Activated CD8-positive, alpha-beta T cell treated with anti-CD3 and anti-CD28 coated beads, Interleukin-2, amount 10 ng/mL, durations not matched to agents 7 days and 5 days (primary cell): ENCODE measurements around the gene MRPS34. TPM values are rescaled to one million over a fixed set of nuclear protein-coding genes. Genes with fewer than 3 reads are reported as not detected.
A peak's percentile ranks its signal among the peaks of the same experiment; 100 is the strongest.
"Not testable (repeated sequence)": the region's sequence is repeated elsewhere in the genome, so short reads cannot be mapped to it uniquely, and the experiment has no call there.

Experiments
- ATAC-seq: fragments of 150-1000 bp; cut with Tn5 transposase; one replicate; pipeline ENCODE4 v1.10.0; 2021; ENCODE audit warnings: moderate library complexity
- CTCF ChIA-PET: fragments of 350-600 bp; sonication (Branson Sonifier 250); formaldehyde crosslinking; loops from one replicate; lab custom pipeline; 2021; ENCODE audit warnings: antibody characterized with exemption; lab: Charles Lee
- POLR2A ChIA-PET: fragments of 350-600 bp; sonication (Branson Sonifier 250); formaldehyde crosslinking; loops from one replicate; lab custom pipeline; 2021; ENCODE audit warnings: antibody characterized with exemption; lab: Charles Lee
- DNase-seq: peaks from one replicate; pipeline ENCODE4 v3.0.0-alpha.2; 2020
- H3K27ac Mint-ChIP-seq: one replicate; pipeline ENCODE4 v1.8.0; 2021; ENCODE audit warnings: mild to moderate bottlenecking, mixed read lengths
- H3K27me3 Mint-ChIP-seq: one replicate; pipeline ENCODE4 v1.8.0; 2021; ENCODE audit warnings: low read depth, mixed read lengths
- H3K36me3 Mint-ChIP-seq: one replicate; pipeline ENCODE4 v1.8.0; 2021; ENCODE audit warnings: low read depth, mixed read lengths
- H3K4me1 Mint-ChIP-seq: one replicate; pipeline ENCODE4 v1.8.0; 2021; ENCODE audit warnings: low read depth, mixed read lengths
- H3K4me3 Mint-ChIP-seq: one replicate; pipeline ENCODE4 v1.8.0; 2021; ENCODE audit warnings: mild to moderate bottlenecking, mixed read lengths
- H3K9me3 Mint-ChIP-seq: one replicate; pipeline ENCODE4 v1.8.0; 2022; ENCODE audit warnings: mixed read lengths; ENCODE audit not compliant: insufficient read depth
- total RNA-seq, 2 experiments: library from RNA; stranded (reverse); gene quantifications; one replicate each; pipeline ENCODE4 v1.2.3, GENCODE V29; 2021

The MRPS34 gene
- total RNA-seq, 2 experiments from 2014 or later: 126 to 135 TPM

DNA sequence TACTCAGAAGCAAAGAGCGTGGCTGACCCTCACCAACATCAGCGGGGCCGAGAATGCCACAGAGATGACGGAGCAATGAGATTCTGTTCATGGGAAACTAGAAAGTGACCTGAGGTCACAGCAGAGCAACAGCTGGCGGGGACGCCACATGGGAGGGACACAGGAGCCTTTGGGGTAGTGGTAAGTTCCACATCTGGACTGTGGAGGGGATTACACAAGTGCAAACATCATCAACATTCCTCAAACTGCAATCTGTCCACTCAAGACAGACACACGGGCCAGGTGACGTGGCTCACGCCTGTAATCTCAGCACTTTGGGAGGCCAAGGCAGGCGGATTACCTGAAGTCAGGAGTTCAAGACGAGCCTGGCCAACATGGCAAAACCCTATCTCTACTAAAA, 42.5 kb upstream of the MRPS34 start:
- Mint-ChIP-seq H3K27ac (no peak overlapping the region), H3K9me3 (no peaks in the 10 kb centered on the region), H3K4me3 (no peak overlapping the region), H3K4me1 (peaks cover 5% of the 10 kb centered on the region), H3K36me3 (peaks cover 24% of the 10 kb centered on the region), H3K27me3 (no peaks in the 10 kb centered on the region)
- no peak for ATAC-seq
- no peak for DNase-seq
- POLR2A ChIA-PET: no interaction called here
- CTCF ChIA-PET: no interaction called here

DNA sequence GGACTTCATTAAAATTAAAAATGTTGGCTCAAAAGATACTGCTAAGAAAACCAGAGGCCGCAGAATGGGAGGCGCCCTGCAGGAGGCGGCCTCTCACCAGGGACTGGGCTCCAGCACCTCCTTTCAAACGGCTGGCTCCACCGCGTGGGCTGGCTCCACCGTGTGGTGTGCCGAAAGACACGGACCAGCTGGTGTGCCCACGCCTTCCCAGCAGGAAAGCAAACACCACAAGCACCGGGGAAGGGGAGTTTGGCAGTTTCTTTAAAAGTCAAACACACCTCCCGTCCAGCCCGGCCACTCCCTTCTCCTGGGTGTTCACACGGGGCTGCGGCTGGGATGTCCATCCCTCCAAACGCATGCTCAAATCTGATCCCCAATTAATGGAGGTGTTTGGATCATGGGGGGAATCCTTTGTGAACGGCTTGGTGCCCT, 39.8 kb upstream of the MRPS34 start:
- no peaks in the 10 kb centered on the region for H3K27me3 Mint-ChIP-seq
- ChIA-PET POLR2A (no interaction called here), CTCF (interaction anchor here (1.2 to 2.0 kb wide), 4 partner anchors 11 to 115 kb away, joined by 3 to 7 read pairs (median 4); partner anchors contain the start of genes NUBP2 and SPSB3)
- peaks cover 26% of the 10 kb centered on the region for H3K36me3 Mint-ChIP-seq
- no peak overlapping the region for H3K4me3 Mint-ChIP-seq
- peaks cover 5% of the 10 kb centered on the region for H3K4me1 Mint-ChIP-seq
- ATAC-seq: peak; percentile 78
- peak overlapping the region; percentile 50 for H3K27ac Mint-ChIP-seq
- peak; percentile 61 for DNase-seq
- no peaks in the 10 kb centered on the region for H3K9me3 Mint-ChIP-seq

DNA sequence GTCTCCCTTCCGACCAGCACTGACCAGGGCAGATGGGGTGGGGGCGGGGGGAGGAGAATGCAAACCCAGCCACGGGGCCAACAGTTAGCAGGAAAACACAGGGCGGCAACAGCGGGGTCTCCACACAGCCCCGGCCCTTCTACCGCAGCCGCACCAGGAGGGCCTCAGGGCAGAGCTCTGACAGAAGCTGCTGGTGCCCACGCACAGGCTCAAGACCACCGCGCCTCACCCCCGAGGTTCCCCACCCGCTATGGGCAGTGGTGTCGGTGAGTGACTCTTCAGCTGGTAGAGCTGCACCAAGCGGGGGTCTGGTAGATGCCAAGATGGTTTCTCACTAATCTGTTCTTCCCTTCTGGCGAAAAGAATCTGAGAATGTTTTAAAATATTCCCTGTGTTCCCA, 37.6 kb upstream of the MRPS34 start:
- CTCF ChIA-PET: interaction anchor here (1.4 kb wide), 1 partner anchor 14 kb away, joined by 3 read pairs; no protein-coding TSS in a partner anchor
- Mint-ChIP-seq H3K9me3 (no peaks in the 10 kb centered on the region), H3K4me1 (peaks cover 5% of the 10 kb centered on the region), H3K4me3 (no peak overlapping the region), H3K27ac (no peak overlapping the region), H3K27me3 (no peaks in the 10 kb centered on the region), H3K36me3 (peaks cover 35% of the 10 kb centered on the region)
- ATAC-seq (no peak), DNase-seq (no peak)
- POLR2A ChIA-PET: no interaction called here

DNA sequence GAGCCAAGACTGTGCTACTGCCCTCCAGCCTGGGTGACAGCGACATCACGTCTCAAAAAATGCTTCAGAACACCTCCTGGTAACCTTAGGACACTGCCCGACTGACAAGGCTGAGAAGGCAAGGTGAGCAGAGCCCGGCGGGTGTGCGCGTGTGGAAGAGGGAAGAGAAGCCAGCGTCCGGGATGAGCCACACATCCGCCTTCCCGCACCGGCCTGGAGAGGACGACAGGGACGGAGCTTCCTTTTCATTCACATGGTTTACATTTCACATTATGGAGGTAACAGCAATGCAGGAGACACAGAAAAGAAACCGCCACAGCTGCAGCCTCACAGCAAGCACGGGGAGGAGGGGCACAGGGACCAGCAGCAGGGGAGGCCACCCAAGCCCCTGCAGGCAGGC, 37.2 kb upstream of the MRPS34 start:
- Mint-ChIP-seq H3K36me3 (peaks cover 33% of the 10 kb centered on the region), H3K9me3 (no peaks in the 10 kb centered on the region), H3K27me3 (no peaks in the 10 kb centered on the region), H3K4me3 (no peak overlapping the region), H3K4me1 (peaks cover 5% of the 10 kb centered on the region), H3K27ac (no peak overlapping the region)
- ChIA-PET POLR2A (no interaction called here), CTCF (no interaction called here)
- DNase-seq (no peak), ATAC-seq (no peak)

DNA sequence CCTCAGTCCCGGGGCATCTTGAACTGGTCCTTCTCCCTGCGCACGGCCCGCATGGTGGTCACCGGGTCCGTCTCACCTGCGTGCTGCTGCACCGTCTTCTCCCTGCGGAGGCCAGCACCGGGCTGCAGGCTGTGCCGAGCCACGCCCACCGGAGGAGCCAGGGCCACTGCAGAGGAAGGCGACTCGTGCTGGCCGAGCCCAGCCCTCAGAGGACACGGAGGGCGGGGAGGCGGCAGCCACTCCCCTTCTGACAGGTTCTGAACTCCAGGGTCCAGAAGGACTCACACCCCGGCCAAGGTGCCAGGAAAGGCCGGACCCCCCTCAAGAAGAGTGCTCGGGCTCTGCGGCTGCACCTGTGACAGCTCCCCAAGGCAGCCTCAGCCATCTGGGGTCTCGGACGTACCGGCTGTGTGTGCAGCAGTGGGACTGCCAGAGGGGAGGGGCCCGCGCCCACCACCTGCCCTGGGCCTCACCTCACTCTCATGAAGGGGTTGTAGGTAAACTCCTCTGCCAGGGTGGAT, 36.4 kb upstream of the MRPS34 start:
- H3K4me1 Mint-ChIP-seq: peaks cover 5% of the 10 kb centered on the region
- ChIA-PET CTCF (no interaction called here), POLR2A (interaction anchor here (0.5 kb wide), 1 partner anchor 389 kb away, joined by 3 read pairs; the partner anchor contains the start of gene UQCC4)
- DNase-seq (no peak), ATAC-seq (no peak)
- no peak overlapping the region for H3K27ac Mint-ChIP-seq
- no peaks in the 10 kb centered on the region for H3K9me3 Mint-ChIP-seq
- H3K4me3 Mint-ChIP-seq: no peak overlapping the region
- H3K36me3 Mint-ChIP-seq: peaks cover 30% of the 10 kb centered on the region
- H3K27me3 Mint-ChIP-seq: no peaks in the 10 kb centered on the region

DNA sequence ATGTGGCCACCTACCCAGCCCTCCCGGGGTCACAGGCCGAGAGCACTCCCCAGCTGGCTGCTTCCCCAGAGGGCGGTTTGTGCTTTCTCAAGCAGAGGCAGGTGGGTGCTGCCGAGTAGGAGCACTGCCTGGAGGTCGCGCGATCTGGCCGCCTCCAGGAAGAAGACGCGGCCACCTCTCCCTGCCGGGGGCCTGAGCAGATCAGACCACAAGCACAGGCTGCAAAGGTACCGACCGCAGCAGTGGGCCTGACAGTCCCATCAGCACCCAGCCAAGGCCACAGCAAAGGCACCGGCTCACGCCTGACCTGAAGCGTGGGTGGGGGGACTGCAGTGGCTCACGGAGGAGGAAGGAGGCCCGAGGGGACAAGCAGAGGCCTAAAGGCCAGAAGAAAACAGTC, 35.8 kb upstream of the MRPS34 start:
- DNase-seq (no peak), ATAC-seq (no peak)
- Mint-ChIP-seq H3K27me3 (no peaks in the 10 kb centered on the region), H3K27ac (no peak overlapping the region), H3K4me1 (peaks cover 5% of the 10 kb centered on the region), H3K36me3 (peaks cover 28% of the 10 kb centered on the region), H3K9me3 (no peaks in the 10 kb centered on the region), H3K4me3 (no peak overlapping the region)
- ChIA-PET CTCF (no interaction called here), POLR2A (interaction anchor here (0.5 kb wide), 1 partner anchor 388 kb away, joined by 3 read pairs; the partner anchor contains the start of gene UQCC4)

DNA sequence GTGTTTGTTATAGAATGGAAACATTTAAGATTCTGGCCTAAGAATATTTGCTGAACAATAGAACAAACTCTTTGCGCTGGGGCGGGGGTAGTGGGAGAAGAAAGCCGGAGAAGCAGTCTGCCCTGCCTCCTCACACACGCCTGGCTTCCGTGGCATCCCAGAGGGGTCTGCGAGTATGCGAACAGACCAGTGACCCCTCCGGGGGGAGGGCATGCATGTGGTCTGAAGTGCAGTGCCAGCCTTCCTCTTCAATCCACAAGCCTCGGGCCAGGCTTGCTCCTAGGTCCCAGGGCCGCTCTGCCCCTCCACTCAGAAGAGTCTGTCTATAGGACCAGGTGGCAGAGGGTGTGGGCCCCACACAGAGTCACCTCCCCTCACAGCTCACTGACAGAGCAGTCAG, 34.7 kb upstream of the MRPS34 start:
- ATAC-seq (no peak), DNase-seq (no peak)
- Mint-ChIP-seq H3K9me3 (no peaks in the 10 kb centered on the region), H3K4me3 (no peak overlapping the region), H3K4me1 (no peaks in the 10 kb centered on the region), H3K27me3 (no peaks in the 10 kb centered on the region), H3K36me3 (peaks cover 22% of the 10 kb centered on the region), H3K27ac (no peak overlapping the region)
- CTCF ChIA-PET: no interaction called here
- POLR2A ChIA-PET: interaction anchor here (0.6 kb wide), 1 partner anchor 36 kb away, joined by 3 read pairs; no protein-coding TSS in a partner anchor

DNA sequence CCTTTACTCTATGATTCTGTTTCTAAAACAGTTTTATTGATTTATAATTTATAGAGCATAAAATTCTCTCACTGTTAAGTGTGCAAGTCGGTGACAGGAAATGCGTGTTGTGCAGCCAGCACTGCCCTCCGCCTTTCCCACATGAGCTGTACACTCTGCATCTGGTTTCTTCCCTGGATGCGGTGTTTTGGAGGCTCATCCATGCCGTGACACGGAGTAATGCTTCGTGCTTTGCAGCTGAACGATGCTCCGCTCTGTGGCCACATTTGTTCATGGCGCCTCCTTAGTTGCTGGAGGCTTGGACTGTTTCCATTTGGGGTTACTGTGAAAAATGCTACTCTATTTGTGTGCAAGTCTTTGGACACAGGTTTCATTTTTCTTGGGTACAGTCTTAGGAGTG, 27.8 kb upstream of the MRPS34 start:
- H3K4me1 Mint-ChIP-seq: no peaks in the 10 kb centered on the region
- H3K27me3 Mint-ChIP-seq: no peaks in the 10 kb centered on the region
- no peak overlapping the region for H3K4me3 Mint-ChIP-seq
- CTCF ChIA-PET: no interaction called here
- no peak overlapping the region for H3K27ac Mint-ChIP-seq
- DNase-seq (no peak), ATAC-seq (no peak)
- peaks cover 20% of the 10 kb centered on the region for H3K36me3 Mint-ChIP-seq
- POLR2A ChIA-PET: no interaction called here
- peaks cover 17% of the 10 kb centered on the region for H3K9me3 Mint-ChIP-seq

DNA sequence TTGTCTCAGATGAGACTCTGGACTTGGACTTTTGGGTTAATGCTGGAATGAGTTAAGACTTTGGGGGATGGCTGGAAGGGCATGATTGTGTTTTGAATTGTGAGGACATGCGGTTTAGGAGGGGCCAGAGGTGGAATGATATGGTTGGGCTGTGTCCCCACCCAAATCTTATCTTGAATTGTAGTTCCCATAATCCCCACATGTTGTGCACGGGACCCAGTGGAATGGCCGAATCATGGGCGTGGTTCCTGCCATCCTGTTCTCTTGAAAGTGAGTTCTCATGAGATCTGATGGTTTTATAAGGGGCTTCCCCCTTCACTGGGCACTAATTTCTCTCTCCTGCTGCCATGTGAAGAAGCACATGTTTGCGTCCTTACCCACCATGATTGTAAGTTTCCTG, 26.3 kb upstream of the MRPS34 start:
- H3K27ac Mint-ChIP-seq, POLR2A ChIA-PET, CTCF ChIA-PET: not testable (repeated sequence)

DNA sequence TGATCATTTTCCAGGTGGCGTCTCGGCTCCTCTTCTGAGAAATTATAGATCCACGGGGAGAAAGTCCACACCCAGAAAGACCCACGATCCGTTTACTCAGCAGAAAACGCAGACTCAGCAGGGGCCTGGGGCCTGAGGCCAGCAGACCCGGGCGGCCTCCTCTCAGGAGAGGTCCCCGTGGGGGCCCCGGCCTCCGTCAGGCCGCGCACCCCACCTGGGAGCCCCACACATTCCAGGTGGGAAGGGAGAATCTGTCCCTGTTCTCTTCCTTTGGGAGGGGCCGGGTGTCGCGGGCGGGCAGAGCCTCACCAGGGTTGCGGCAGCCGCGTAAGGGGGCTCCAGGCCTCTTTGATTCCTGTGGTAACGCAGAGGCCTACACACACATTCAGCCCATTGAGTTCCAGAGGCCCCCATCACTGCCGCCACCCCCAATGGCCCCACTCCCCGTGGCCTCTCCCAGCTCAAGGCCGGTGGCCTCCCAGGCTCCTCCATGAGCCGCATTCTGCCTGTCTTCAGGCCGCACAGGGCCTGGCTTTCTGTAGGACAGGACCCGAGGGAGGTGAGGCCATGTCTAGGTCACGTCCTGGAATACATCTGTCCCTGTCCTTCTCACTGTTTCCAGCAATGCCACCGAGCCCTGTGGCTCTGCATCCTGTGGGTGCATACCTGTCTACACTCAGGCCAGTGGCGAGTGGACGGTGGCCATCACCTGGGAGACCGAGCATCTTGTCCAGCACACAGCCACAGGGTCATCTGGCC, 22.2 kb upstream of the MRPS34 start:
- Mint-ChIP-seq H3K4me3 (no peak overlapping the region), H3K9me3 (peaks cover 17% of the 10 kb centered on the region), H3K4me1 (no peaks in the 10 kb centered on the region), H3K36me3 (peaks cover 17% of the 10 kb centered on the region), H3K27ac (no peak overlapping the region), H3K27me3 (no peaks in the 10 kb centered on the region)
- ATAC-seq: no peak
- no peak for DNase-seq
- POLR2A ChIA-PET: no interaction called here
- CTCF ChIA-PET: no interaction called here

More for the DNA sequence above, 26.3 kb upstream of the MRPS34 start:
- DNase-seq, H3K27me3 Mint-ChIP-seq, ATAC-seq, H3K4me1 Mint-ChIP-seq, H3K4me3 Mint-ChIP-seq: not testable (repeated sequence)
- Mint-ChIP-seq H3K36me3 (peaks cover 17% of the 10 kb centered on the region), H3K9me3 (peaks cover 17% of the 10 kb centered on the region)

DNA sequence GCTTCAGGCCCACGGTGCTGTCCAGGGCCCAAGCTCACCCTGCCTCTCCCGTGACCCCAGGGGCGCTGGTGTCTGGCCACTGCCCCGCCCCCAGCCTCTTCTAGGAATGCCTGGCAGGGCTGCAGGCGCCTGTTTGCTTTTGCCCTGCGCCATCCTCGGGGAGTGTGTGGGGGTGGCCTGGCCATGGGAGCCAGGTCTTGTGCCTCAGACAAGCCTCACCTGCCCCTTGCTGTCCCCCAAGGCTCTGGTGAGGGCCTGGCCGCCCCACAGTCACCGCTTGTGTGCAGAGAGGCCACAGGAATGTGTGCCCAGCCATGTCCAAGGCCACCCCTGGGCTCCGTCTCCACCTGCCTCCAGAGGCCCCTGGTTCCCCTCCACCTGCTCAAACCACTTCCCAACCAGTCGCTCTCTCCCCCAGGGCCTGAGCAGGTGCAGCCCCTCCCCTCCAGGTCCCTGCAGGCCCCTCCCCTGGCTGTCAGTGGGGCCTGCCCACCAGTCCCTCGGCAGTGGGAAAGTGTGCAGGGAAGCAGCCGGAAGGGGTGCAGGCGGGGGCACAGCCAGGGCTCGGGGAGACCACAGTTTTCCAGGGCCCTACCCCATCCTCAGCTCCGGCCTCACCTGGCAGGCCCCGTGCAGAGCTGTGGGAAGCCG, 21.4 kb upstream of the MRPS34 start:
- Mint-ChIP-seq H3K36me3 (peaks cover 10% of the 10 kb centered on the region), H3K4me1 (no peaks in the 10 kb centered on the region), H3K4me3 (no peak overlapping the region), H3K27me3 (no peaks in the 10 kb centered on the region), H3K27ac (no peak overlapping the region), H3K9me3 (peaks cover 10% of the 10 kb centered on the region)
- DNase-seq (no peak), ATAC-seq (no peak)
- CTCF ChIA-PET: no interaction called here
- POLR2A ChIA-PET: no interaction called here
